Adipose tissue (tissue), 3 donors: ENCODE data around the gene NT5C1A. TPM values are rescaled to one million over a fixed set of nuclear protein-coding genes. Genes with fewer than 3 reads are reported as not detected.

Source experiments
- H3K27ac ChIP-seq: one replicate; pipeline ENCODE4 v1.5.1; 2013; ENCODE audit warnings: low read depth, low read length
- WGBS, 3 donors: extraction: QIAGEN DNeasy Blood & Tissue Kit; methylation state at CpG; one replicate each; pipeline ENCODE4 v1.1.7; 2013; 5-methylcytosine and 5-hydroxymethylcytosine counted together
- polyA plus RNA-seq, 3 donors: library from polyadenylated mRNA; stranded (reverse); fragments of 200-250 nt; gene quantifications; one replicate each; pipeline ENCODE4 v1.2.3, GENCODE V29; 2013
- donor health status: healthy with polysubstance abuse.
- donor health status: Bipolar disorder and iron deficiency.
- donor health status: healthy.

NT5C1A gene
- polyA plus RNA-seq, 3 donors: 0.06 to 0.40 TPM; not detected in 1

DNA sequence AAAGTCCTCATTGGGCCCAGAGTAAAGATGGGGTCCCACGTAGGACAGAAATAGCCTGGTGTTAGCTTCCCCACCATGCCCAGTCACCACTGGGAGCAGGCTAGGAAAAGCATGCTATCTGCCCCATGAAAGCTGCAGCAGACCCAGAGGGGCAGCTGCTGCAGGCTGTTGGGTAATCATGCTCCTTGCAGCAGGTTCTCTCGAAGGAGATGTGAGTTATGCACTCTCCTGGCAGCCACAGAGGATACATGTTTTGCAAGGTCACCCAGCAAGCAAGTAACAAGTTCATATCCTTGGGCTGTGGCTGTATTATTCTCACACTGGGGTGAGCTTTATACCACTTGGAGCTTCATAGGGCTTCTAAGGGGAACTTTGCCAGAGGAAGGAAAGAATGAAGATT is 23.4 kb downstream of the NT5C1A start:
- H3K27ac ChIP-seq: no peak overlapping the region
- WGBS, 3 donors: 35 to 62% (median 54%) methylated on average over 2 of the region's 2 CpGs

DNA sequence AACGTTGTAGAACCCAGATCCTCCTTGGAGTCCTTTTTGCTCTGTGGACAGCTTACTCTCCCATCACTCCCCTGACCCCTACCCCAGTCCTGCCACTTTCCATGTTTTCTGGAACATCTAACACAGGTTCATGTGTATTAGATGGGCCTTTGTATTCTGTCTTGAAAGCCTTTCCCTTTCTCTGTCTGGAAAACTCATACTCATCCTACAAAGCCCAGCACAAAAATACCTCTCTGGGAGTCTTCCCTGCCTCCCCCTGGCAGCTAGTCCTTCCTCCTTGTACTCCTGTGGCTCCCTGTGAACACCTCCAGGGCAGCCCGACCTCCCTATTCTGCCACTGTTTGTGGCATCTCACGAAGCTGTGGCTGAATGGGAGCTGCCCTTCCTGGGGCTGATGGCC is 24.7 kb downstream of the NT5C1A start:
- H3K27ac ChIP-seq: no peak overlapping the region
- 73 to 84% (median 77%) methylated on average over 3 of the region's 3 CpGs for WGBS, 3 donors

- WGBS, 3 donors: 15 to 55% (median 41%) methylated on average over 12 of the region's 12 CpGs
- no peak overlapping the region for H3K27ac ChIP-seq
Measured at GRCh38 chr1:39646232-39647081, 25.4 kb downstream of the NT5C1A start.

GRCh38 chr1:39645411-39646043 is 26.4 kb downstream of the NT5C1A start:
- no peak overlapping the region for H3K27ac ChIP-seq
- WGBS, 3 donors: 52 to 93% (median 86%) methylated on average over 3 of the region's 3 CpGs

GRCh38 chr1:39643705-39644104 is 28.2 kb downstream of the NT5C1A start:
- H3K27ac ChIP-seq: no peak overlapping the region

DNA sequence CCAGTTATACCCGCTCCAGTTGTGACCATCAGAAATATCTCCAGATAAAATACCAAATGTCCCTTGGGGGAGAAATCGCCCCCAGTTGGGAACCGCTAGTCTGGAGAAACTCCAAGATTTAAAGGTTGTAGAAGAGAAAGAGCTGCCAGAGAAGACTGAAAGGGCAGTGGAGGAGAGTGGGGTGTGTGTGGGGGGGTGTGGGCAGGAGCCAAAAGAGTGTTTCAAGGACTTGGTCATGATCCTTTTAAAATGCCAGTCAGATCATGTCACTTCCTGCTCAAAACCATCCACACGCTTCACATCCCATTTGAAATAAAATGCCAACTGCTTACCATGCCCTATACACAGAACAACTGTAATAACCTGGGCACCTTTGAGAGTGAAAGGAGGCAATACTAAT is 29.1 kb downstream of the NT5C1A start:
- WGBS, 3 donors: 64 to 85% (median 73%) methylated on average over 4 of the region's 4 CpGs
- H3K27ac ChIP-seq: no peak overlapping the region

More at GRCh38 chr1:39643705-39644104, 28.2 kb downstream of the NT5C1A start:
- 81 to 96% (median 81%) methylated on average over 3 of the region's 3 CpGs for WGBS, 3 donors

- 88 to 91% (median 89%) methylated on average over 8 of the region's 8 CpGs for WGBS, 3 donors
- H3K27ac ChIP-seq: no peak overlapping the region
Measured at GRCh38 chr1:39640861-39641260, 31.0 kb downstream of the NT5C1A start.

GRCh38 chr1:39639305-39640130 is 32.4 kb downstream of the NT5C1A start, which contains the start of gene HEYL:
TSS of gene HEYL (minus strand) at chr1:39639643. CDS start at chr1:39639625, 18 bp downstream.
- H3K27ac ChIP-seq: no peak within 1 kb of the TSS
- 4 to 11% (median 6%) methylated on average over 81 to 88 of the region's 88 CpGs for WGBS, 3 donors

- WGBS, 3 donors: 34 to 72% (median 65%) methylated on average over 3 of the region's 3 CpGs
Measured at GRCh38 chr1:39638965-39639304, 33.0 kb downstream of the NT5C1A start.

GRCh38 chr1:39637361-39637760 is 34.5 kb downstream of the NT5C1A start:
- no peak overlapping the region for H3K27ac ChIP-seq
- 21 to 84% (median 83%) methylated on average over 4 of the region's 4 CpGs for WGBS, 3 donors

More at GRCh38 chr1:39638965-39639304, 33.0 kb downstream of the NT5C1A start:
- no peak overlapping the region for H3K27ac ChIP-seq

DNA sequence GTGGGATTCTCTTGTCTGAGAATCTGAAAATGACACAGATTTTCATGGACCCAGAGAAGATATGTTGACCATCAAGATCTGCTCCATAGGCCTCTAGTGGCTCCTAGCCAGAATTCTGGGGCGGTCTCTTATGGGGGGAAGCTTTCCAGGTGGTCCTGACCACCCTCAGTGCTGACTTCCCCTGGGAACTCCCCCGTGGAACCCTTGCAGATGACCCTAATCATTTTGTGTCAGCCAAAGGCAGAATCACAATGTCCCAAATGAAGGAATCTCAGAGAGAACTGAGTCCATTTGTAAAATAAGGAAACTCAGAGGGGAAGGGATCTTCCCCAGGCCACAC is 36.1 kb downstream of the NT5C1A start:
- H3K27ac ChIP-seq: no peak overlapping the region
- 41 to 66% (median 45%) methylated on average over 2 of the region's 2 CpGs for WGBS, 3 donors

GRCh38 chr1:39635205-39635870 is 36.6 kb downstream of the NT5C1A start:
- H3K27ac ChIP-seq: no peak overlapping the region
- 40 to 75% (median 59%) methylated on average over 12 of the region's 12 CpGs for WGBS, 3 donors

- no peak overlapping the region for H3K27ac ChIP-seq
- 63 to 89% (median 86%) methylated on average over 3 of the region's 3 CpGs for WGBS, 3 donors
Measured at GRCh38 chr1:39633422-39633821, 38.5 kb downstream of the NT5C1A start.

DNA sequence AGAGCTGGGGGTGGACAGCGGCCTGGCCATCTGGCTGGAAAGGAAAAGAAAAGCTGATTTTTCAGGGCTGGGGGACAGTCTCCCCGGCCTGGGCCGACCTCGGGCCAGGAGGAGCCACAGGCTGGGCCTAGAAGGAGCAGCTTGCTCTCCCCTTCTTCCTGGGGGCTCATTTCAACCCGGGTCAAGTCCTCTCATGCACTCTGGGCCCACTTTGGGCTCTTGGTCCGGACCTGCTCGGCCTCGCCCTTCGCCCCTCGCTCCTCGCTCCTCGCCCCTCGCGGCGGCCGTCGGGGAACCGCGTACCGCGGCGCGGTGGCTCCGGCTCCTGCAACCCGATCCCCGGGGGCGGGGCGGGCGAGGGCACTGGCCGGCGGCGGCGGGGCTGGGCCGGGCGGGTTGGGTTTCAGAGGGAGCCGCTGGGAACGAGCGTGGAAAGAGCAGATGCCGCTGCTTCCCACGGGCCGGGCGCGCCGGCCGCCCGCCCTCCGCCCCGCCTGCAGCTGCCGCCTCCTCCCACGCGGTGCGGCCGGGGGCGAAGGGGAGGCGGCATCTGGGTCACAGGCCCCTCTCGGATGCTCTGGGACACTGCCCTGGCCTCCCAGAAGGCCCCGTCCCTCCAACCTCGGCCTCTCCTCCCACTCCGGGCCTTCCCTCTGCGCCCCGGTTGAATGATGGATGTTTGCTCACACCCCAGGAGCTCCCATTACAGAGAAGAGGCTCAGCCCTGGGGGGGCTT is 39.1 kb downstream of the NT5C1A start:
- 7 to 47% (median 35%) methylated on average over 55 to 61 of the region's 61 CpGs for WGBS, 3 donors

GRCh38 chr1:39632323-39632681 is 39.6 kb downstream of the NT5C1A start:
- 67 to 79% (median 73%) methylated on average over 5 of the region's 5 CpGs for WGBS, 3 donors
- H3K27ac ChIP-seq: no peak overlapping the region

More for the DNA sequence above, 39.1 kb downstream of the NT5C1A start:
- H3K27ac ChIP-seq: no peak overlapping the region

DNA sequence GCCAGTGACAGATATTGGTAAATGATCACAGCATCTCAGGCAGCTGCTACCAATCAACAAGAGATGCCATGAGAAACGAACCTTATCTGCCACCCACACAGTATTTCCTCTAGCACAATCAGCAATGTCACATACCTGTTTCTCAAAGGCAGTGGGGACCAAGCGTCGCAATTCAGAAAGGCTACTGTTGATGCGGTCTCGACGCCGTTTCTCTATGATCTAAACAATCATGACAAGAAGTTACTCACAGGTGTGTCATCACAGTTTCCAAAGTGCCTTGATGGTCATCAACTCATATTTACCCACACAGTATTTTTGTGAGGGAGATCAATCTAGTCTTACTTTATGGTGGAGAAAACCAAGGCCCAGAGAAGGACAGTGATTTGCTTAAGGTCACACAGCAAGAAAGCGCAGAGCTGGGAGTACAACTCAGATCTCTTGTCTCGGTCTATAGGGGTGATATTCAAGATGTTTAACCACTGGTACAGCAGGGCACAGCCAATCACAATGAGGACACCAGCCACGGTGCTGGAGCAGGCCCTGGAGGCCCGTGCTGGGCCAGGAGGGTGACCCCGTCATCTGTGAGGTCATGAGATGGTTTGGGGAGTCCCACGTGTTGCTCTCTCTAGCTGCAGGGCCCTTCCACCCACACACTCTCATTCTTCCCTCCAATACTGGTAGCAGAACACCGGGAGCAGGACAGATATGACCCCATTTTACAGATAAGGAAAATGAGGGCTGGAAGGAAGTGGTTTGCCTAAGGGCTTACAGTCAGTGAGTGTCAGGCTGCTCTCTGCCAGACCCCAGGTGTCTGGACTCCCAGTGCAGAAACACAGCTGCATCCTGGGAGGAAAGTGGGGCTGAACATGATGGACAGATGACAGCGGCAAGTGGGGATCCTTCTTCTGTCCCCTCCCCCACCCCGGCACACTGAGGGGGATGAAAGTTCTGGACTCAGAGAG is 40.3 kb downstream of the NT5C1A start:
- no peak overlapping the region for H3K27ac ChIP-seq
- 72 to 83% (median 81%) methylated on average over 16 of the region's 16 CpGs for WGBS, 3 donors

DNA sequence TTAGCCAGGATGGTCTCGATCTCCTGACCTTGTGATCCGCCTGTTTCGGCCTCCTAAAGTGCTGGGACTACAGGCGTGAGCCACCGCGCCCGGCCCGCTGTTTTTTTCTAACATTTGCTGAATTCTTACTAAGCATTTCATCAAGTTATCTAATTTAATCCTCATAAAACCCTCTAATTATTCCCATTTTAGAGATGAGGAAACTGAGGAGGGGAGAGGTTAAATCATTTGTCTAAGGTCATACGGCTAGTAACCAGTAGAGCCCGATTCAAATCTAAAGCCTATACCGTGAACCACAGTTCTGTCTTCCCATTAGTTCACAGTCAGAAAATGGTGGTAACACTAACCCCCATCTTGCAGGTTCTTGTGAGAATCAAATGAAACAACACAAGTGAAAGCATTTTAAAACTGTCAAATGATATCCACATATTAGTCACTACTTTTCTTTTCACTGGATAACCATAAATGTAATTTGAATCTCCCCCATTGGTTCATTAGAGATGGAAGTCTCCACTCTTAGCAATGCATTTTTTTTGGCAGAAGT is 43.0 kb downstream of the NT5C1A start:
- no peak overlapping the region for H3K27ac ChIP-seq

More for the DNA sequence above, 43.0 kb downstream of the NT5C1A start:
- WGBS, 3 donors: 95 to 98% (median 96%) methylated on average over 9 to 11 of the region's 11 CpGs
